GM23338 (cell line): Measurements from ENCODE around the gene MYO5B. TPM values are rescaled to one million over a fixed set of nuclear protein-coding genes. Genes with fewer than 3 reads are reported as not detected.

ENCODE experiments used
- ATAC-seq: fragments of 200-7000 bp; cut with Tn5 transposase; 3 replicates; pipeline ENCODE4 v1.9.1; 2020
- DNase-seq: peaks from one replicate; pipeline ENCODE4 v3.0.0-alpha.2; 2015; ENCODE audit warnings: low spot score
- H2AFZ ChIP-seq: fragments of 200-600 bp; sonication (generic); 2 replicates; pipeline ENCODE4 v1.8.0; 2016; ENCODE audit warnings: antibody characterized with exemption, mild to moderate bottlenecking, moderate library complexity
- H3F3A ChIP-seq: fragments of 200-600 bp; sonication (generic); replicated peaks from 2 replicates; pipeline ENCODE4 v1.8.0; 2017; ENCODE audit warnings: antibody characterized with exemption, mixed run types, low read depth
- H3K27ac ChIP-seq: fragments of 200-600 bp; sonication (generic); 2 replicates; pipeline ENCODE4 v1.6.1; 2016; ENCODE audit warnings: low read depth
- H3K27me3 ChIP-seq: fragments of 200-600 bp; sonication (generic); 2 replicates; pipeline ENCODE4 v1.8.0; 2016; ENCODE audit warnings: mild to moderate bottlenecking, mixed run types, moderate library complexity; ENCODE audit not compliant: insufficient read depth
- H3K36me3 ChIP-seq: fragments of 200-600 bp; sonication (generic); 2 replicates; pipeline ENCODE4 v1.8.0; 2016; ENCODE audit warnings: mild to moderate bottlenecking; ENCODE audit not compliant: insufficient read depth
- H3K4me1 ChIP-seq: fragments of 200-600 bp; sonication (generic); 2 replicates; pipeline ENCODE4 v1.8.0; 2016; ENCODE audit warnings: mild to moderate bottlenecking, moderate library complexity; ENCODE audit not compliant: insufficient read depth
- H3K4me2 ChIP-seq: fragments of 200-600 bp; sonication (generic); 2 replicates; pipeline ENCODE4 v1.7.1; 2017; ENCODE audit warnings: mixed run types
- H3K4me3 ChIP-seq: fragments of 200-600 bp; sonication (generic); 2 replicates; pipeline ENCODE4 v1.6.1; 2016; ENCODE audit warnings: mixed run types
- H3K79me2 ChIP-seq: fragments of 200-600 bp; sonication (generic); replicated peaks from 2 replicates; pipeline ENCODE4 v1.8.0; 2017; ENCODE audit warnings: mild to moderate bottlenecking; ENCODE audit not compliant: insufficient read depth
- H3K9me2 ChIP-seq: fragments of 200-600 bp; sonication (generic); 2 replicates; pipeline ENCODE4 v1.8.0; 2017; ENCODE audit not compliant: insufficient read depth
- H4K20me1 ChIP-seq: fragments of 200-600 bp; sonication (generic); replicated peaks from 2 replicates; pipeline ENCODE4 v1.8.0; 2017; ENCODE audit warnings: mild to moderate bottlenecking; ENCODE audit not compliant: insufficient read depth
- H3K27ac Mint-ChIP-seq: 2 replicates; pipeline ENCODE4 v1.8.0; 2020; ENCODE audit warnings: inconsistent platforms, mild to moderate bottlenecking, moderate library complexity, mixed read lengths
- H3K27me3 Mint-ChIP-seq: 3 replicates; pipeline ENCODE4 v1.8.0; 2022; ENCODE audit warnings: low read depth, mild to moderate bottlenecking, moderate library complexity, mixed read lengths, inconsistent platforms; ENCODE audit not compliant: insufficient read depth, poor library complexity
- H3K36me3 Mint-ChIP-seq: 3 replicates; pipeline ENCODE4 v1.8.0; 2021; ENCODE audit warnings: low read depth, mild to moderate bottlenecking, inconsistent platforms, moderate library complexity, mixed read lengths
- H3K4me1 Mint-ChIP-seq: 3 replicates; pipeline ENCODE4 v1.8.0; 2020; ENCODE audit warnings: mild to moderate bottlenecking, inconsistent platforms, mixed read lengths
- H3K4me3 Mint-ChIP-seq: 3 replicates; pipeline ENCODE4 v1.8.0; 2021; ENCODE audit warnings: moderate library complexity, mild to moderate bottlenecking, inconsistent platforms, mixed read lengths
- H3K9me3 Mint-ChIP-seq: 3 replicates; pipeline ENCODE4 v1.8.0; 2020; ENCODE audit warnings: moderate library complexity, mild to moderate bottlenecking, inconsistent platforms, mixed read lengths
- CREB1 ChIP-seq: fragments of 250-450 bp; sonication (Bioruptor Pico); IDR thresholded peaks from 2 replicates; pipeline ENCODE4 v1.5.0; 2020; ENCODE audit warnings: low read depth, mild to moderate bottlenecking, moderate library complexity
- EZH2 ChIP-seq: fragments of 200-600 bp; sonication (generic); IDR thresholded peaks from one replicate; pipeline ENCODE4 v1.8.0; 2017; ENCODE audit warnings: antibody characterized with exemption, mild to moderate bottlenecking, low read depth; ENCODE audit not compliant: unreplicated experiment
- EZH2phosphoT487 ChIP-seq: fragments of 200-600 bp; sonication (generic); IDR thresholded peaks from one replicate; pipeline ENCODE4 v1.8.1; 2018; ENCODE audit warnings: antibody characterized with exemption; ENCODE audit not compliant: unreplicated experiment
- JUNB ChIP-seq: IDR thresholded peaks from one replicate; pipeline ENCODE4 v1.6.1; 2016; ENCODE audit warnings: antibody characterized with exemption; ENCODE audit not compliant: unreplicated experiment
- NANOG ChIP-seq: IDR thresholded peaks from 2 replicates; pipeline ENCODE4 v1.6.1; 2016; ENCODE audit warnings: antibody characterized with exemption, borderline replicate concordance
- POLR2AphosphoS5 ChIP-seq: IDR thresholded peaks from 2 replicates; pipeline ENCODE4 v1.6.1; 2016; ENCODE audit warnings: antibody characterized with exemption, low read depth
- STAT1 ChIP-seq: IDR thresholded peaks from one replicate; pipeline ENCODE4 v1.6.1; 2016; ENCODE audit warnings: antibody characterized with exemption; ENCODE audit not compliant: unreplicated experiment
- ZNF114 ChIP-seq: fragments of 250-450 bp; sonication (Bioruptor Pico); IDR thresholded peaks from 2 replicates; pipeline ENCODE4 v1.5.0; 2020; ENCODE audit warnings: mild to moderate bottlenecking, moderate library complexity
- ZNF331 ChIP-seq: fragments of 250-450 bp; sonication (Bioruptor Pico); IDR thresholded peaks from 2 replicates; pipeline ENCODE4 v1.5.0; 2020; ENCODE audit warnings: low read depth, mild to moderate bottlenecking, moderate library complexity
- polyA plus RNA-seq: library from polyadenylated mRNA; unstranded; fragments of >200 nt; fragmentation: Nextera tagmentation; extraction: Ambion mirVana; gene quantifications from 2 replicates; pipeline ENCODE4 v1.2.1, GENCODE V29; 2016
- total RNA-seq: library from RNA; depleted of rRNA; stranded (reverse); fragments of >200 nt; shearing (Covaris generic); gene quantifications from 2 replicates; pipeline ENCODE4 v1.2.3, GENCODE V29; 2014
- TF ChIP-seq, protein P1 (sequence below): IDR thresholded peaks from one replicate; pipeline ENCODE4 v1.6.1; 2018; ENCODE audit warnings: antibody characterized with exemption; ENCODE audit not compliant: unreplicated experiment
- TF ChIP-seq, protein P2 (sequence below): IDR thresholded peaks from 2 replicates; pipeline ENCODE4 v1.6.1; 2016; ENCODE audit warnings: antibody characterized with exemption
- TF ChIP-seq, protein P3 (sequence below), 2 experiments: fragments of 200-600 bp in 1 of 2; sonication (generic) in 1 of 2; conservative IDR thresholded peaks; 2 replicates each; pipeline versions ENCODE4 v1.5.1 to v1.6.1; 2016 to 2017; ENCODE audit warnings: antibody characterized with exemption in 2 of 2, low read depth in 2 of 2, mild to moderate bottlenecking in 2 of 2, moderate library complexity in 1 of 2
- TF ChIP-seq, protein P4 (sequence below): fragments of 250-450 bp; sonication (Bioruptor Pico); IDR thresholded peaks from 2 replicates; pipeline ENCODE4 v1.5.0; 2020; ENCODE audit warnings: mild to moderate bottlenecking, moderate library complexity

The MYO5B gene
- total and polyA plus RNA-seq, 2 experiments from 2014 or later: 3.2 to 19.1 TPM

DNA sequence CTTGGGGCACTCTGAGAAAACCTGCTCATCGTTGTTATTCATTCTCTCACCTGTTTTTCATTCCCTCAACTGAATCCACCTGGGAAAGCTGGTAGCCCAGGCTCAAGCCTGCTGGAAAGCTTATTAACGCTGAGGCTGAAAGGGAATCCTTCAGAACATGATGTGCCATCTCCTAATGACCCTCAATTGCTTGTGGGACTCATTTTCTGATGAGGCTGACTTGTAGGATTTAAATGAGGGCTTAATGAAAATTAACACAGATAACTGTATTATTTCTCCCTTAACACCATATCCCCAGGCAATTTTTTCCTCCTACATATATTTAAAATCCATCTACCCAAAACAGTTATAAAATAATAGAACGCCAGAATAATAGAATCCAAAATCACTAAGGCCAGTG lies 218.9 kb downstream of the MYO5B start:
- H2AFZ ChIP-seq: no peak overlapping the region
- H3K4me1 ChIP-seq: no peaks in the 10 kb centered on the region
- Mint-ChIP-seq H3K27me3 (peaks cover 14% of the 10 kb centered on the region), H3K4me1 (peaks cover 4% of the 10 kb centered on the region; the same call in 2 of the 3 replicates), H3K9me3 (no peaks in the 10 kb centered on the region; the same call in 2 of the 3 replicates), H3K36me3 (no peaks in the 10 kb centered on the region; the same call in 2 of the 3 replicates), H3K27ac (no peak overlapping the region), H3K4me3 (no peak overlapping the region)
- peaks cover 8% of the 10 kb centered on the region; the same call in 1 of the 2 replicates for H3K9me2 ChIP-seq
- TF ChIP-seq, protein P1, sequence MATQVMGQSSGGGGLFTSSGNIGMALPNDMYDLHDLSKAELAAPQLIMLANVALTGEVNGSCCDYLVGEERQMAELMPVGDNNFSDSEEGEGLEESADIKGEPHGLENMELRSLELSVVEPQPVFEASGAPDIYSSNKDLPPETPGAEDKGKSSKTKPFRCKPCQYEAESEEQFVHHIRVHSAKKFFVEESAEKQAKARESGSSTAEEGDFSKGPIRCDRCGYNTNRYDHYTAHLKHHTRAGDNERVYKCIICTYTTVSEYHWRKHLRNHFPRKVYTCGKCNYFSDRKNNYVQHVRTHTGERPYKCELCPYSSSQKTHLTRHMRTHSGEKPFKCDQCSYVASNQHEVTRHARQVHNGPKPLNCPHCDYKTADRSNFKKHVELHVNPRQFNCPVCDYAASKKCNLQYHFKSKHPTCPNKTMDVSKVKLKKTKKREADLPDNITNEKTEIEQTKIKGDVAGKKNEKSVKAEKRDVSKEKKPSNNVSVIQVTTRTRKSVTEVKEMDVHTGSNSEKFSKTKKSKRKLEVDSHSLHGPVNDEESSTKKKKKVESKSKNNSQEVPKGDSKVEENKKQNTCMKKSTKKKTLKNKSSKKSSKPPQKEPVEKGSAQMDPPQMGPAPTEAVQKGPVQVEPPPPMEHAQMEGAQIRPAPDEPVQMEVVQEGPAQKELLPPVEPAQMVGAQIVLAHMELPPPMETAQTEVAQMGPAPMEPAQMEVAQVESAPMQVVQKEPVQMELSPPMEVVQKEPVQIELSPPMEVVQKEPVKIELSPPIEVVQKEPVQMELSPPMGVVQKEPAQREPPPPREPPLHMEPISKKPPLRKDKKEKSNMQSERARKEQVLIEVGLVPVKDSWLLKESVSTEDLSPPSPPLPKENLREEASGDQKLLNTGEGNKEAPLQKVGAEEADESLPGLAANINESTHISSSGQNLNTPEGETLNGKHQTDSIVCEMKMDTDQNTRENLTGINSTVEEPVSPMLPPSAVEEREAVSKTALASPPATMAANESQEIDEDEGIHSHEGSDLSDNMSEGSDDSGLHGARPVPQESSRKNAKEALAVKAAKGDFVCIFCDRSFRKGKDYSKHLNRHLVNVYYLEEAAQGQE: no peak
- TF ChIP-seq JUNB: no peak
- TF ChIP-seq EZH2: no peak
- TF ChIP-seq, protein P2, sequence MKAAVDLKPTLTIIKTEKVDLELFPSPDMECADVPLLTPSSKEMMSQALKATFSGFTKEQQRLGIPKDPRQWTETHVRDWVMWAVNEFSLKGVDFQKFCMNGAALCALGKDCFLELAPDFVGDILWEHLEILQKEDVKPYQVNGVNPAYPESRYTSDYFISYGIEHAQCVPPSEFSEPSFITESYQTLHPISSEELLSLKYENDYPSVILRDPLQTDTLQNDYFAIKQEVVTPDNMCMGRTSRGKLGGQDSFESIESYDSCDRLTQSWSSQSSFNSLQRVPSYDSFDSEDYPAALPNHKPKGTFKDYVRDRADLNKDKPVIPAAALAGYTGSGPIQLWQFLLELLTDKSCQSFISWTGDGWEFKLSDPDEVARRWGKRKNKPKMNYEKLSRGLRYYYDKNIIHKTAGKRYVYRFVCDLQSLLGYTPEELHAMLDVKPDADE: no peak
- TF ChIP-seq EZH2phosphoT487: no peak
- no peak for TF ChIP-seq ZNF331 (CRISPR knock-in tag)
- TF ChIP-seq, protein P3, sequence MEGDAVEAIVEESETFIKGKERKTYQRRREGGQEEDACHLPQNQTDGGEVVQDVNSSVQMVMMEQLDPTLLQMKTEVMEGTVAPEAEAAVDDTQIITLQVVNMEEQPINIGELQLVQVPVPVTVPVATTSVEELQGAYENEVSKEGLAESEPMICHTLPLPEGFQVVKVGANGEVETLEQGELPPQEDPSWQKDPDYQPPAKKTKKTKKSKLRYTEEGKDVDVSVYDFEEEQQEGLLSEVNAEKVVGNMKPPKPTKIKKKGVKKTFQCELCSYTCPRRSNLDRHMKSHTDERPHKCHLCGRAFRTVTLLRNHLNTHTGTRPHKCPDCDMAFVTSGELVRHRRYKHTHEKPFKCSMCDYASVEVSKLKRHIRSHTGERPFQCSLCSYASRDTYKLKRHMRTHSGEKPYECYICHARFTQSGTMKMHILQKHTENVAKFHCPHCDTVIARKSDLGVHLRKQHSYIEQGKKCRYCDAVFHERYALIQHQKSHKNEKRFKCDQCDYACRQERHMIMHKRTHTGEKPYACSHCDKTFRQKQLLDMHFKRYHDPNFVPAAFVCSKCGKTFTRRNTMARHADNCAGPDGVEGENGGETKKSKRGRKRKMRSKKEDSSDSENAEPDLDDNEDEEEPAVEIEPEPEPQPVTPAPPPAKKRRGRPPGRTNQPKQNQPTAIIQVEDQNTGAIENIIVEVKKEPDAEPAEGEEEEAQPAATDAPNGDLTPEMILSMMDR (conservative IDR thresholded peaks at IDR 0.05; ENCODE audit: low read depth in 2 of 2): no peak
- TF ChIP-seq, protein P4, sequence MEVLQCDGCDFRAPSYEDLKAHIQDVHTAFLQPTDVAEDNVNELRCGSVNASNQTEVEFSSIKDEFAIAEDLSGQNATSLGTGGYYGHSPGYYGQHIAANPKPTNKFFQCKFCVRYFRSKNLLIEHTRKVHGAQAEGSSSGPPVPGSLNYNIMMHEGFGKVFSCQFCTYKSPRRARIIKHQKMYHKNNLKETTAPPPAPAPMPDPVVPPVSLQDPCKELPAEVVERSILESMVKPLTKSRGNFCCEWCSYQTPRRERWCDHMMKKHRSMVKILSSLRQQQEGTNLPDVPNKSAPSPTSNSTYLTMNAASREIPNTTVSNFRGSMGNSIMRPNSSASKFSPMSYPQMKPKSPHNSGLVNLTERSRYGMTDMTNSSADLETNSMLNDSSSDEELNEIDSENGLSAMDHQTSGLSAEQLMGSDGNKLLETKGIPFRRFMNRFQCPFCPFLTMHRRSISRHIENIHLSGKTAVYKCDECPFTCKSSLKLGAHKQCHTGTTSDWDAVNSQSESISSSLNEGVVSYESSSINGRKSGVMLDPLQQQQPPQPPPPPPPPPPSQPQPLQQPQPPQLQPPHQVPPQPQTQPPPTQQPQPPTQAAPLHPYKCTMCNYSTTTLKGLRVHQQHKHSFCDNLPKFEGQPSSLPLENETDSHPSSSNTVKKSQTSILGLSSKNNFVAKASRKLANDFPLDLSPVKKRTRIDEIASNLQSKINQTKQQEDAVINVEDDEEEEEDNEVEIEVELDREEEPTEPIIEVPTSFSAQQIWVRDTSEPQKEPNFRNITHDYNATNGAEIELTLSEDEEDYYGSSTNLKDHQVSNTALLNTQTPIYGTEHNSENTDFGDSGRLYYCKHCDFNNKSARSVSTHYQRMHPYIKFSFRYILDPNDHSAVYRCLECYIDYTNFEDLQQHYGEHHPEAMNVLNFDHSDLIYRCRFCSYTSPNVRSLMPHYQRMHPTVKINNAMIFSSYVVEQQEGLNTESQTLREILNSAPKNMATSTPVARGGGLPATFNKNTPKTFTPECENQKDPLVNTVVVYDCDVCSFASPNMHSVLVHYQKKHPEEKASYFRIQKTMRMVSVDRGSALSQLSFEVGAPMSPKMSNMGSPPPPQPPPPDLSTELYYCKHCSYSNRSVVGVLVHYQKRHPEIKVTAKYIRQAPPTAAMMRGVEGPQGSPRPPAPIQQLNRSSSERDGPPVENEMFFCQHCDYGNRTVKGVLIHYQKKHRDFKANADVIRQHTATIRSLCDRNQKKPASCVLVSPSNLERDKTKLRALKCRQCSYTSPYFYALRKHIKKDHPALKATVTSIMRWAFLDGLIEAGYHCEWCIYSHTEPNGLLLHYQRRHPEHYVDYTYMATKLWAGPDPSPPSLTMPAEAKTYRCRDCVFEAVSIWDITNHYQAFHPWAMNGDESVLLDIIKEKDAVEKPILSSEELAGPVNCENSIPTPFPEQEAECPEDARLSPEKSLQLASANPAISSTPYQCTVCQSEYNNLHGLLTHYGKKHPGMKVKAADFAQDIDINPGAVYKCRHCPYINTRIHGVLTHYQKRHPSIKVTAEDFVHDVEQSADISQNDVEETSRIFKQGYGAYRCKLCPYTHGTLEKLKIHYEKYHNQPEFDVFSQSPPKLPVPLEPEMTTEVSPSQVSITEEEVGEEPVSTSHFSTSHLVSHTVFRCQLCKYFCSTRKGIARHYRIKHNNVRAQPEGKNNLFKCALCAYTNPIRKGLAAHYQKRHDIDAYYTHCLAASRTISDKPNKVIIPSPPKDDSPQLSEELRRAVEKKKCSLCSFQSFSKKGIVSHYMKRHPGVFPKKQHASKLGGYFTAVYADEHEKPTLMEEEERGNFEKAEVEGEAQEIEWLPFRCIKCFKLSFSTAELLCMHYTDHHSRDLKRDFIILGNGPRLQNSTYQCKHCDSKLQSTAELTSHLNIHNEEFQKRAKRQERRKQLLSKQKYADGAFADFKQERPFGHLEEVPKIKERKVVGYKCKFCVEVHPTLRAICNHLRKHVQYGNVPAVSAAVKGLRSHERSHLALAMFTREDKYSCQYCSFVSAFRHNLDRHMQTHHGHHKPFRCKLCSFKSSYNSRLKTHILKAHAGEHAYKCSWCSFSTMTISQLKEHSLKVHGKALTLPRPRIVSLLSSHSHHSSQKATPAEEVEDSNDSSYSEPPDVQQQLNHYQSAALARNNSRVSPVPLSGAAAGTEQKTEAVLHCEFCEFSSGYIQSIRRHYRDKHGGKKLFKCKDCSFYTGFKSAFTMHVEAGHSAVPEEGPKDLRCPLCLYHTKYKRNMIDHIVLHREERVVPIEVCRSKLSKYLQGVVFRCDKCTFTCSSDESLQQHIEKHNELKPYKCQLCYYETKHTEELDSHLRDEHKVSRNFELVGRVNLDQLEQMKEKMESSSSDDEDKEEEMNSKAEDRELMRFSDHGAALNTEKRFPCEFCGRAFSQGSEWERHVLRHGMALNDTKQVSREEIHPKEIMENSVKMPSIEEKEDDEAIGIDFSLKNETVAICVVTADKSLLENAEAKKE (CRISPR knock-in tag): no peak
- TF ChIP-seq NANOG: no peak
- no peak for TF ChIP-seq ZNF114 (CRISPR knock-in tag)
- TF ChIP-seq STAT1: no peak
- TF ChIP-seq POLR2AphosphoS5: no peak
- TF ChIP-seq CREB1 (CRISPR knock-in tag): no peak
- no peaks in the 10 kb centered on the region for H4K20me1 ChIP-seq
- no peaks in the 10 kb centered on the region for H3K36me3 ChIP-seq
- no peaks in the 10 kb centered on the region for H3K79me2 ChIP-seq
- H3K4me3 ChIP-seq: no peak overlapping the region
- no peaks in the 10 kb centered on the region for H3K27me3 ChIP-seq
- no peak for DNase-seq
- no peak overlapping the region for H3K27ac ChIP-seq
- no peaks in the 10 kb centered on the region for H3F3A ChIP-seq
- no peak overlapping the region for H3K4me2 ChIP-seq
- no peak for ATAC-seq
